Gastrocnemius medialis (tissue), 4 donors: ENCODE data around the gene TSPAN14. TPM values are rescaled to one million over a fixed set of nuclear protein-coding genes. Genes with fewer than 3 reads are reported as not detected.

ENCODE experiments used
- ATAC-seq, 2 donors: fragments of 150-250 bp; one replicate each; pipeline ENCODE4 v1.9.1; 2016
- DNase-seq, 2 donors: peaks; one replicate each; pipeline ENCODE4 v3.0.0-alpha.2; 2019
- H3K27ac ChIP-seq, 4 donors: fragments of 200-600 bp; sonication (generic); 1 replicate in 1 of 4; 2 replicates in 3 of 4; pipeline ENCODE4 v1.5.1; 2016 to 2018; ENCODE audit warnings: mild to moderate bottlenecking in 2 of 4, moderate library complexity in 1 of 4
- H3K27me3 ChIP-seq, 3 donors: fragments of 200-600 bp; sonication (generic) in 2 of 3; 1 replicate in 1 of 3; 2 replicates in 2 of 3; pipeline versions ENCODE4 v1.5.1 to v1.6.0; 2016 to 2019; ENCODE audit warnings: mild to moderate bottlenecking in 1 of 3, moderate library complexity in 1 of 3
- H3K36me3 ChIP-seq, 2 donors: fragments of 200-600 bp; sonication (generic) in 1 of 2; one replicate each; pipeline ENCODE4 v1.5.1; 2017 to 2018
- H3K4me1 ChIP-seq, 2 donors: fragments of 200-600 bp; sonication (generic) in 1 of 2; one replicate each; pipeline ENCODE4 v1.5.1; 2016 to 2017; ENCODE audit warnings: mild to moderate bottlenecking in 2 of 2
- H3K4me3 ChIP-seq, 4 donors: fragments of 200-600 bp; sonication (generic) in 3 of 4; 1 replicate in 1 of 4; 2 replicates in 3 of 4; pipeline ENCODE4 v1.5.1; 2016 to 2019; ENCODE audit warnings: mild to moderate bottlenecking in 2 of 4
- H3K9me3 ChIP-seq, 3 donors: fragments of 200-600 bp; sonication (generic) in 2 of 3; 1 replicate in 1 of 3; 2 replicates in 2 of 3; pipeline ENCODE4 v1.5.1; 2016 to 2019
- POLR2A ChIP-seq, 2 donors: fragments of 450-650 bp; IDR thresholded peaks; one replicate each; pipeline ENCODE4 v1.6.1; 2017; ENCODE audit warnings: antibody characterized with exemption in 2 of 2, mild to moderate bottlenecking in 2 of 2, moderate library complexity in 2 of 2
- in situ Hi-C, 4 donors: fragments of 200-750 bp; cut with MboI; loops; one replicate each; pipeline versions ENCODE4 v1.15.0 to v1.8.0; 2017; ENCODE audit warnings: low sequenced_read_pairs in 4 of 4
- intact Hi-C: fragments of 100-400 bp; cut with DNase I; formaldehyde crosslinking; loops from one replicate; pipeline ENCODE4 v1.15.1; 2023; ENCODE audit warnings: low total_unique reads
- total RNA-seq, 4 donors: library from RNA; depleted of rRNA; stranded (reverse); fragments of >200 nt; gene quantifications; one replicate each; pipeline versions ENCODE4 v1.1.0 to v1.2.3, GENCODE V29; 2016
- TF ChIP-seq, protein P1 (sequence below), 5 experiments: fragments of 450-650 bp in 3 of 5; fragments of 200-600 bp in 2 of 5; sonication (generic) in 2 of 5; IDR thresholded peaks in 4 of 5; conservative IDR thresholded peaks in 1 of 5; 1 replicate in 4 of 5; 2 replicates in 1 of 5; pipeline ENCODE4 v1.5.1; 2016 to 2019; ENCODE audit warnings: antibody characterized with exemption in 5 of 5, mild to moderate bottlenecking in 3 of 5, moderate library complexity in 3 of 5

The TSPAN14 gene
- total RNA-seq, 4 donors from 2014 or later, result 22.6 to 29.3 (median 26.9) TPM

DNA sequence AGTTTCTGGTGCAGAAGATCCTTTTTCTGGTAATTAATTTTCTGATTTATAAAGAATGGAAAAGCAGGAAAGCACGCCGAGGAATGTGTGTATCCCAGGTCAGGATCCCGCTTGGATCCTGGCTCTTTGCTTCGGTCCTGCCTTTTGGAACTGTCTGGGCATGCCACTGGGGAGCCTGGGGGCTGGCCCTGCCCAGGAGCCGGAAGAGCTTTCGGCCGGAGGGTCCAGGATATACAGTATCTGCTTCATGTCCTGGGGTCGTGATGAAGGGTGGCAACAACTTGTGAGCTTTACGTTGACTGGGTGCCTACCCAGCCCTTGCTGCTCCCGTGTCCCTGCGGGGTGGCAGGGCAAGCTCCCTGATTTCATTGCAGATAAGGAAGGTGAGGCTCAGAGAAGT lies 86.0 kb downstream of the TSPAN14 start:
- in situ Hi-C loops (no loop called here), intact Hi-C loops (no loop called here)

DNA sequence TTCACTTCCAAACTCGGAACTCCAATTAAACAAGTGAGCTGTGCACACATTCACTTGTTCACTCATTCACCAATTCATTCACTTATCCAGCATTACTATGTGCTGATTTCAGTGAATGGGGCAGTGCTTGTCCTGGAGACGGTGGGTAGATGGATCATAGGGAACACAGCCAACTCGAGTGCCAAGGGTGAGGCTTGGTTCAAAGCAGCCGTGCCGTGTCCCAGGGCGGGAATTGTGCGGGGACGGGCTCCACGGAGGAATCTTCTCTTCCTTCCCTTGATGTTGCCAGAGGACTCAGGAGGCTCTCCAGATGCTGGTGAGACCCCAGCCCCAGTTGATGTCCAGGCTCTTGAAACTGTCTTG lies 86.5 kb downstream of the TSPAN14 start:
- Histone ChIP-seq H3K36me3 (no peaks in the 10 kb centered on the region), H3K4me1 (no peaks in the 10 kb centered on the region), H3K4me3 (peak overlapping the region in 2 of 4 donors; percentile 17 to 24), H3K27ac (peak overlapping the region; percentile 55 to 73 (median 68)), H3K27me3 (no peaks in the 10 kb centered on the region), H3K9me3 (no peaks in the 10 kb centered on the region)
- intact Hi-C loops (no loop called here), in situ Hi-C loops (no loop called here)
- TF ChIP-seq, protein P1, sequence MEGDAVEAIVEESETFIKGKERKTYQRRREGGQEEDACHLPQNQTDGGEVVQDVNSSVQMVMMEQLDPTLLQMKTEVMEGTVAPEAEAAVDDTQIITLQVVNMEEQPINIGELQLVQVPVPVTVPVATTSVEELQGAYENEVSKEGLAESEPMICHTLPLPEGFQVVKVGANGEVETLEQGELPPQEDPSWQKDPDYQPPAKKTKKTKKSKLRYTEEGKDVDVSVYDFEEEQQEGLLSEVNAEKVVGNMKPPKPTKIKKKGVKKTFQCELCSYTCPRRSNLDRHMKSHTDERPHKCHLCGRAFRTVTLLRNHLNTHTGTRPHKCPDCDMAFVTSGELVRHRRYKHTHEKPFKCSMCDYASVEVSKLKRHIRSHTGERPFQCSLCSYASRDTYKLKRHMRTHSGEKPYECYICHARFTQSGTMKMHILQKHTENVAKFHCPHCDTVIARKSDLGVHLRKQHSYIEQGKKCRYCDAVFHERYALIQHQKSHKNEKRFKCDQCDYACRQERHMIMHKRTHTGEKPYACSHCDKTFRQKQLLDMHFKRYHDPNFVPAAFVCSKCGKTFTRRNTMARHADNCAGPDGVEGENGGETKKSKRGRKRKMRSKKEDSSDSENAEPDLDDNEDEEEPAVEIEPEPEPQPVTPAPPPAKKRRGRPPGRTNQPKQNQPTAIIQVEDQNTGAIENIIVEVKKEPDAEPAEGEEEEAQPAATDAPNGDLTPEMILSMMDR (IDR thresholded peaks at IDR 0.05 in 4 of 5, conservative IDR thresholded peaks at IDR 0.05 in 1 of 5), result no peak
- no peak for TF ChIP-seq POLR2A (IDR thresholded peaks at IDR 0.05)
- DNase-seq (no peak), ATAC-seq (no peak)

More for the DNA sequence above, 86.0 kb downstream of the TSPAN14 start:
- H3K36me3 ChIP-seq, result no peaks in the 10 kb centered on the region
- no peak overlapping the region for H3K4me3 ChIP-seq
- TF ChIP-seq POLR2A (IDR thresholded peaks at IDR 0.05), result no peak
- TF ChIP-seq, protein P1 (IDR thresholded peaks at IDR 0.05 in 4 of 5, conservative IDR thresholded peaks at IDR 0.05 in 1 of 5), result no peak
- H3K27me3 ChIP-seq, result no peaks in the 10 kb centered on the region
- no peaks in the 10 kb centered on the region for H3K9me3 ChIP-seq
- H3K4me1 ChIP-seq, result no peaks in the 10 kb centered on the region
- peak overlapping the region in 3 of 4 donors; percentile 66 to 73 (median 71) for H3K27ac ChIP-seq
- DNase-seq (no peak), ATAC-seq (no peak)

DNA sequence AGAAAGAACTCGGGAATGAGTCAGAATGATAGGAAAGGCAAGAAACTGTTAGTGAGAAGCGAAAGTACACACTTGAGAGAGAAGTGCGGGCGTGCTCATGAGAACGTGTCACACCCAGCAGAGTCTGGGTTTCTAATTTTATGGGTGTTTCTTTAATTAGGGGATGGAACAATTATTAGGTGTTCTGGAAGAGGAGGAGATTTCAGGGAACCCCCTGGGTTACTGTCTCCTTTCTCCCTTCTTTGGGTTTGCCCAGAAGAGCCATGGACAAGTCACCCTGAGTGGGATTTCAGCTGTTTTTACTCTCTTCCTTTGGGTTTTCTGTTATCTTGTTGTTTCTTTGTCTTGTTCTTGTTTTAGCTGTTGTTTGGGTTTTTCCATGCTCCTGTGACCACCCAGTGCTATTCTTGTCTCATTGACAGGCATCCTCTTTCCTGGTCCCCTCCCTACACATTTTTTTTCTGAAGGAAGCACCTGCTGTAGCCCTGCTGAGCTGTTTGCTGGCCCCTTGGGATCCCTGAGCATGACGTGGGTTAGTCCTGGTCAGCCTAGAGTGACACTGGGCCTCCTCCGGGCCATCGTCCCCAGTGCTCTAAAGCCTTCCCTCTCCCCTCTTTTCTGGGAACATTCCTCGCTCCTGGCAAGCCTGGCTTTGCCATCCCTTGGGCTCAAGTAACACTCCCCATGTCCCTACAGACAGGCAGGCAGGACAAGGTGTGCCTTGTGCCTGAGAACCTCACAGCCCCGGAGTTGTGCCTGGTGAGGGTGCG lies 87.1 kb downstream of the TSPAN14 start:
- H3K4me3 ChIP-seq, result peak overlapping the region in 2 of 4 donors; percentile 17 to 24
- DNase-seq (no peak), ATAC-seq (peak; percentile 69 to 76)
- no peaks in the 10 kb centered on the region for H3K36me3 ChIP-seq
- peak overlapping the region; percentile 55 to 73 (median 68) for H3K27ac ChIP-seq
- no peak for TF ChIP-seq POLR2A (IDR thresholded peaks at IDR 0.05)
- TF ChIP-seq, protein P1 (IDR thresholded peaks at IDR 0.05 in 4 of 5, conservative IDR thresholded peaks at IDR 0.05 in 1 of 5), result no peak
- H3K27me3 ChIP-seq, result no peaks in the 10 kb centered on the region
- intact Hi-C loops, result no loop called here
- H3K4me1 ChIP-seq, result no peaks in the 10 kb centered on the region
- in situ Hi-C loops, result no loop called here
- no peaks in the 10 kb centered on the region for H3K9me3 ChIP-seq

DNA sequence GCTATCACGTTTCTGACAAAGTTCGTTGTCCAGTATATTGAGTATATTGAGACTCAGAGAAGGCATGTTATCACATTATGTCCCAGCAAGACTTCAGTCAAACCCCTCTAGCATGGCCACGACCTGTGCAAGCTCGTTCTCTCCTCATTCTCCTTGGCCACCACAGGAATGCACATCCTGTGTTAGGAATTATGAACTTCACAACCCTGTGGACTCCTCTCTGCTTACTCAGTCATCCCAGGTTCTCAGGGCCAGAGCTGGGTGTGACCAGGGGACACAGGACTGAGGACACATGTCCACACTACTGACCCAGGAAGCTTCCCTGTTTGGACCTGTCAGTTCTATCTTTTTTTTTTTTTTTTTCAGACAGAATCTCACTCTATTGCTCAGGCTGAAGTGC lies 87.9 kb downstream of the TSPAN14 start:
- no peak for ATAC-seq

More for the DNA sequence above, 87.9 kb downstream of the TSPAN14 start:
- H3K4me1 ChIP-seq, result no peaks in the 10 kb centered on the region
- TF ChIP-seq POLR2A (IDR thresholded peaks at IDR 0.05), result no peak
- TF ChIP-seq, protein P1 (IDR thresholded peaks at IDR 0.05 in 4 of 5, conservative IDR thresholded peaks at IDR 0.05 in 1 of 5), result no peak
- H3K9me3 ChIP-seq, result no peaks in the 10 kb centered on the region
- no peak for DNase-seq
- H3K36me3 ChIP-seq, result no peaks in the 10 kb centered on the region
- intact Hi-C loops, result no loop called here
- no peaks in the 10 kb centered on the region for H3K27me3 ChIP-seq
- in situ Hi-C loops, result no loop called here
- H3K4me3 ChIP-seq, result no peak overlapping the region
- H3K27ac ChIP-seq, result peak overlapping the region in 3 of 4 donors; percentile 66 to 73 (median 71)
